Left lobe of liver (tissue), 2 donors: ENCODE measurements around the gene PPEF1. TPM values are rescaled to one million over a fixed set of nuclear protein-coding genes. Genes with fewer than 3 reads are reported as not detected.
"Not testable (repeated sequence)": the region's sequence is repeated elsewhere in the genome, so short reads cannot be mapped to it uniquely, and the experiment has no call there.

Experiments
- ATAC-seq: fragments of 200-7000 bp; cut with Tn5 transposase; one replicate; pipeline ENCODE4 v1.9.1; 2020; ENCODE audit warnings: mild to moderate bottlenecking, moderate library complexity
- DNase-seq: peaks from one replicate; pipeline ENCODE4 v3.0.0-alpha.2; 2020; ENCODE audit warnings: low spot score
- total RNA-seq: library from RNA; stranded (reverse); gene quantifications from one replicate; pipeline ENCODE4 v1.2.1, GENCODE V29; 2021
- donor health status: DM: no; HTN: no; CAD: no; lungs with moderate emphysema.
- donor health status: DM: no; HTN: yes; CAD: no.

PPEF1 gene
- total RNA-seq, 1 donor from 2014 or later = not detected

DNA sequence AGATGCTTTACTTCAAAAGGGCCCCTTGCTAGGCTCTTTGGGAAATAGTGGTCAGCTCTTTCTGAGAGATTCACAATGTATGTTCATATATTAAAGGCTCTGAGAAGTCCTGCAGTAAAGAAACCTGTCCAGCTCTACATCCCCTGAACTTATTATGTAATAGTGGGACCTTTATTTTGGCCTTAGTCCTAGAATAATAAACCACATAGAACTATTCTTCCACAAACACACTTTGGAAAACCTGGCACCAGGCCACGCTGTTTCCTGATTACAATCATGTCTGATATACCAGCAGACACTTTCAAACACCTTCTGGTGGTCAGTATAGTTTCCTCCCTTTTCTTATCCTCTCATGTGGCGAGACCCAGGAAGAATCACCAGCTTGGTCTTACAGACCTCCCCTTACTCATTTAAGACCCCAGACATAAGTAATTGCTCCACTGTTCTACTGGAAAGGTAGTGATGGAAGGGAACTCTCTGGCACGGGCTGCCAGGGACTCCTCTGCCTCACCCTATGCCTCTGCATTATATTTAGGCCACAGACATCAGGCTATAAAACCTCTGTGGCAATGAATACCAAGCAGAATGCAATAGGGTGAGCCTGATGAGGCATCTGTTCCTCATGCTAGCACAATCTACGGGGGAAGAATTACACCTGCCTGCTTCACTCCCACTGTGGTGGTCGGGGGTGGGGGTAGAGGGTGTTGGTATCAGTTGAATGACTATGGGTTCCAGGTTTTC is 5.7 kb upstream of the PPEF1 start:
- DNase-seq = peak; percentile 75
- peak; percentile 74 for ATAC-seq

GRCh38 chrX:18702362-18703195 is 4.9 kb upstream of the PPEF1 start:
- ATAC-seq (no peak), DNase-seq (no peak)

DNA sequence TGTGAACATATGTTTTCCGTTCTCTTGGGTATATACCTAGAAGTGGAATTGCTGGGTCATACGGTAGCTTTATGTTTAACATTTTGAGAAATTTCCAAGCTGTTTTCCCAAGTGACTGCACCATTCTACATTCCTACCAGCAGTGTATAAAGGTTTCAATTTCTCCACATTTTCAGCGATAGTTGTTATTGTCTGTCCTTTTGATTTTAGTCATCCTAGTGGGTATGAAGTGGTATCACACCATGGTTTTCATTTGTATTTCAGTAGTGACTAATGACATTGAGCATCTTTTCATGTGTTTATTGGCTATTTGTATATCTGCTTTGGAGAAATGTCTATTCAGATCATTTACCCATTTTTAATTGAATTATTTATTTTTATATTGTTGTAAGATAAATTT is 2.4 kb downstream of the PPEF1 start:
- no peak for ATAC-seq
- no peak for DNase-seq

- DNase-seq (no peak), ATAC-seq (no peak)
These were observed 7.5 kb downstream of the PPEF1 start for GRCh38 chrX:18714910-18715309.

DNA sequence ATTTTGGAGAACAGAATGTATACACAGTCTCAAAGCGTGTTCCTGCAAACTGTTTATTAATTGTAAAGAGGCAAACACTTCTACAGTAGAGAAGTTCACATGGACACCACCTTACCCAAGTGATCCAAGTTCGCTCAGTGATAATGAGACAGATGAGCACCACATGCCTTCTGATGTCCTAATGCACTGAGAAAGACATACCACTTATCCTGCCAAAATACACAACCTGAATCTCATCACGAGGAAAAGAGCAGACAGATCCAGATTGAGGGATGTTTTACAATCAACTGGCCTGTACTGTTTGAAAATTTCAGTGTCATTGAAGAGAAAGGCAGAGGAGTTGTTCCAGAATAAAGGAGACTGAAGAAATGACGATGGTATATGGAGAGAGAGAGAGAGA is 12.4 kb downstream of the PPEF1 start:
- ATAC-seq (peak; percentile 43), DNase-seq (no peak)

GRCh38 chrX:18721683-18722499 is 14.4 kb downstream of the PPEF1 start:
- DNase-seq (no peak), ATAC-seq (no peak)

GRCh38 chrX:18722500-18723071 is 15.1 kb downstream of the PPEF1 start:
- DNase-seq (no peak), ATAC-seq (no peak)

DNA sequence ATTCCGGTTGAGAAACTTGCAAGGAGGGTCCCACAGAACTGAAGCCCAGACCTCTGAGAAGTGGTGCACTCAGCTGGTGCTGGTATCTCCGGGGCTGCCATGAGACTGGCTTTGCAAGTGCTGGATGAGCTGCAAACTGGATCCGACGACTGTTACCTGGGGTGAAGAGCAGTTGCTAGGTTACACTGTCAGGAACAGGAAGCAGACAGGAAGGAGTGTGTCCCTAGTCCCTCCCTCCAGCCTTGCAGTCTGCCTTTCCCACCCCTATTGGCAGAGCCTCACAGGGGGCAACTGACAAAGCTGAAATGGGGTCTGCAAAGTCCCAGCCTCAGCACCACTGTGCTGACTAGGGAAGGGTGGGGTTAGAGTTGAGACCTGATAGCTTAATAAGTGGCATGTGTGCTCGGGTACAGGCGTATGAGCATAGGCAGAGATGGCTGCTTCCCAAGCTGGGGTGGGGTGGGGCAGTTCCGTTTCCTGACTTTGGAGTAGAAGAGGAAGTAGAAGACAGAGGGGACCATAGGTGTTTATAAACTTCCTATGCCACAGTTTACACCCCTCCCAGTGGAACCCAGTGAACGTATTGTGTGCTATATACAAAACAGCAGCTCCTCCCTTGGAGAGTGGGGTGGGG is 18.0 kb downstream of the PPEF1 start:
- ATAC-seq = no peak
- DNase-seq = no peak

DNA sequence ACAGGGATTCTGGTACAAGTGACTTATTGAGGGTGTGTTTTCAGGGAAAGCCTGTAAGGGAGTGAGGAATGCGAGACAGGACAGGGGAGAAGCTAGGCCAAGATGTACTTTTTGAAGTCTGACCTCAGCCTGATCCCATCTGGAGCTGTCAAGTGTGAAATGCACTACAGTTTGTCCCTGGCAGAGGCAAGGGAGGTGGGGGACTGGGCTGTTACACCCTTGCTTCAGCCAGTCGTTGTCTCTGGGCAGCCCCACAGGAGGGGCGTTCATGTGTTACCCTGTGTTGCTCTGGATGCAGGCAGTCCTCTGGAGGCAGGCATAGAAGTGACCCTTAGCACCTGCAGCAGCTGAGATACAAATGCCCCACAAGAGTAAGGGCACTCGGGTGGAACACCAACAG is 25.8 kb downstream of the PPEF1 start:
- DNase-seq = no peak
- no peak for ATAC-seq

- not testable (repeated sequence) for ATAC-seq, DNase-seq
These were observed 32.2 kb downstream of the PPEF1 start for GRCh38 chrX:18739609-18740008.

GRCh38 chrX:18748499-18748898 is 41.1 kb downstream of the PPEF1 start:
- ATAC-seq (peak; percentile 60), DNase-seq (no peak)

DNA sequence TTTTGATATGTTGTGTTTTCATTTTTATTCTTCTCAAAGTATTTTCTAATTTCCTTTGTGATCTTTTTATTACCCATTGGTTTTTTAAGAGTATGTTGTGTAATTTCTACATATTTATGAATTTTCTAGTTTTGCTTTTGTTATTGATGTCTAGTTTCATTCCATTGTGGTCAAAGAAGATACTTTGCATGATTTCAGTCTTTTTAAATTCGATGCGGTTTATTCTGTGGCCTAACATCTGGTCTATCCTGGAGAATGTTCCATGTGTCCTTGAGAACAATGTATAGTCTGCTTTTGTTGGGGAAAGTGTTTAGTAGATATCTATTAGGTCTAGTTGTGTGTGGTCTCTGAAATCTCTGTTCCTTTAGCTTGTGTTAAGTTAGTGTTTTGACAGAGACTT is 46.2 kb downstream of the PPEF1 start:
- ATAC-seq = no peak
- DNase-seq = no peak

- ATAC-seq (no peak), DNase-seq (no peak)
These were observed 48.2 kb downstream of the PPEF1 start for GRCh38 chrX:18755651-18756050.

GRCh38 chrX:18757956-18758932 is 50.8 kb downstream of the PPEF1 start:
- ATAC-seq (no peak), DNase-seq (no peak)

GRCh38 chrX:18761750-18762149 is 54.3 kb downstream of the PPEF1 start:
- no peak for ATAC-seq

DNA sequence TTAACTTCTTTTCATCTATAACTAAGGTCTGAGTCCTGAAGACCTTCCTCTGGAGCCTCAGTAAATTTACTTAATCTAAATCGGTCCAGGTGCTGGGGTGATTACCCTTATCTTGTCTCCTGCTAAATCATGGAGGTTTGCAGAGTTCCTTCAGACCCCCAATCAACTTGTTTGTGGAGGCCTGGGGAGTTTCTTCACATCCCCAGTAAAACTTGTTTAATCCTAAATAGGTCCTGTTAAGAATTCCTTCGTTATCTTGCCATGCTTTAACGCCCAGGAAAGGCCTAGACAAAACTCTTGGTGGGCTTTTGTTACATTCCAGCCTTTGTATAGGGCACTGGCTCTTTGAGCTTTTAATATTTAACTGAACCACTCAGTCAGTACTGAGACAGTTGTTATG is 55.7 kb downstream of the PPEF1 start:
- not testable (repeated sequence) for DNase-seq

More at GRCh38 chrX:18761750-18762149, 54.3 kb downstream of the PPEF1 start:
- no peak for DNase-seq

GRCh38 chrX:18769364-18769763 is 61.9 kb downstream of the PPEF1 start:
- ATAC-seq (no peak), DNase-seq (no peak)

More for the DNA sequence above, 55.7 kb downstream of the PPEF1 start:
- ATAC-seq = not testable (repeated sequence)

DNA sequence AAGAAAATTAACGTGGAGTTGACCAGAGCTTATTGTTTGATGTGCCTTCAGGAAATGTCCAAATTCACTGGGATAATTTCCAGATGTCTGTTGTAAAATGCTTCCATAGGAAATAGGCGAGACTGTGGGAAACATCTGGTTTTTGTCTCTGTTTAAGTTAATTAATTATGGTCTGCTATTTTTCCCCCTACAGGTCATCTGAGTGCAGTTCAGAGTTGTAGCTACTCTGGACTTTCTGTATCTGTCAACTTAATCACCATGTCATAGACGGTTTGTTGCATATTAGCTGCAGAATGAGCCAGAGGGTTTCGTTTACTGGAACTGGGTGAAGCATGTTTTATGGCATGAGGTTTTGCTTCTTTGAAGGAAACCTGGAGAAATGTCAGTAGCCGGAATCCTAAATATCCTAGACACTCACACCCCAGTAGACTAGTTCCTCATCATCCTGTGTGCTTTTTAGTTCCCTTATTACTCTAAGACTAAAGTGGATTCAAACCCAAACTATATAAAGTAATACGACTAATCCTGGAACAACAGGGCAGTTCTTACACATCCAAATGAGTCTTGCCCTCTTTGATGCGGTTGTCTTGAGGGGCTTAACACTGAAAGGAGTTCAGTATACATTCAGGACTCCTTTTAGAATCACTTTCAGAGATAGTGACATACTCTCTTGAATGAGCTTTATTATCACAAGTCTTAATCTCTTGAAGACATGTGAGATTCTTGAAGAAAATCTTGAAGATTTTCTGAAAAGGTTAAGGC is 62.5 kb downstream of the PPEF1 start:
- no peak for ATAC-seq
- no peak for DNase-seq
